Activated T-cell treated with anti-CD3 and anti-CD28 coated beads, Interleukin-2, amount 50 U/mL, for 48 hours (primary cell): ENCODE data around the gene TFAP2C.

ENCODE experiments used
- DNase-seq, 2 experiments: peaks; one replicate each; pipeline ENCODE4 v3.0.0-alpha.2; 2020

Gene TFAP2C

DNA sequence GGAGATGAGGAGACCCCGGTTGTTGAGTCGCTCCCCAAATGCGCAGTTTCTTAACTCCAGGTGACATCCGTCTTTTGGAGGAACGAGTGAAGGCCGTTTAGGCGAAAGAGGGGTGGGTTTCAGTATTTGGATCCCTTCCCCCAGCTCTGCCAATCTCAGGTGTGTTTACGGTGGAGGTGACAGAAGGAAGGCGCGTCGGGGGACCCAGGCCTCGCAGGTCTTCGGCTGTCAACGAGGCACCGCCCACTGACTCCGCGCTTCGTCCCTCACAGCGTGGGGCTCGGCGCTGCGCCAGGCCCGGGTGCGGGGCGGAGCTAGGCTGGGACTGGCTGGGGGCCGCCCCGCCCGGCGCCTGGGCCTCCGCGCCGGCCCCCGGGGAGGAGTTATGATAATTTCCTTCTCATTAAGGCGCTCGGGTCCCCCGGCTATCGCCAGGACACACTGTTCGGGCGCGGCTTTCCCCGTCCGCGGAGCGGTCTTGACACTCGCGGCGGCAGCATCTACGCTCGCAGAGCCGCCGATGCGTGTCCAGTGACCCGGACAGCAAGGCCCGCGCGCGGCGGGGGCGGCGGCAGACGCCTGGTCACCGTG lies at the start of gene TFAP2C:
TSS of gene TFAP2C (plus strand) at position 434 of the 591 bp plus-strand sequence. CDS start 239 bp downstream, outside the sequence.
- peak; percentile 41 to 59 for DNase-seq

DNA sequence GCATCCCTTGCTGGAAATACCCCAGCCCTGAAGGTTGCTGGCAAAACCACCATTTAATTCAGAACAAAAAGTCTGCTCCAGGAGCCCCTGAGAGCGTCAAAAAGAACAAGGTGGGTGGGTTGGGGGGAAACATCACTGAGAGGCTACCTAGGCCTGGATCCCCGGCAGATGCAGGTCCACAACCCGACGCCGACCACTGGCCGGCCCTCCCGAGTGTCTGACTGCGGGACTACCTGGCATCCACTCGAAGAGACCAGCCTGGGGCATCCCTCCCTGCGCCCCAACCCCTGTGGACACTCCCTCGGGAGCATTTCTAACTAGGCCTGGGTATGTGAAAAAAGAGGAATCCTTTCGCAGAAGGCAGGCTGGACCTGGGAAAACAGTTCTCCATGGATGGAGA lies 48.9 kb upstream of the TFAP2C start:
- no peak for DNase-seq

DNA sequence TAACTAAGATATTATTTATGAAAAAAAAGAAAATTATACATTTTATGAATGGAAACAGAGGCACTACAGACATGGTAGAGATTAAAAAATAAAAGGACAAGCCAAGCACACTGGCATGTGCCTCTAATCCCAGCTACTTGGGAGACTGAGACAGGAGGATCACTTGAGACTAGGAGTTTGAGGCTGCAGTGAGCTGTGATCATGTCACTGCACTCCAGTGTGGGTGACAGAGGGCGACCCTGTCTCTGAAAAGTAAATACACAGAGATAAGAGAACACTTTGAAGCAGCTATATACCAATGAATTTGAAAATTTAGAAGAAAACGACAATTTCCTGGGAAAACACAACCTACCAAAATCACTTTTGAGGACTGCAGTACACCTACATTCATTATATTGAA lies 47.4 kb upstream of the TFAP2C start:
- no peak for DNase-seq

DNA sequence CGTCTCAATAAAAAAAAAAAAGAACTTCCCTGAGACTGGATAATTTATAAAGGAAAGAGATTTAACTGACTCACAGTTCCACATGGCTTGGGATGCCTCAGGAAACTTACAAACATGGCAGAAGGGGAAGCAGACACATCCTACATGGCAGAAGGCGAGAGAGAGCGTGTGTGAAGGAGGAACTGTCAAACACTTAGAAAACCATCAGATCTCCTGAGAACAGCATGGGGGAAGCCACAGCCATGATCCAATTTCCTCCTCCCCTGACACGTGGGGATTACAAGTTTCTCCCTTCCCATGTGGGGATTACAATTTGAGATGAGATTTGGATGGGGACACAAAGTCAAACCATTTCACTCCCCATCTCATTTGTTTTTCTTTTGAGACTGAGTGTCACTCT lies 46.6 kb upstream of the TFAP2C start:
- no peak for DNase-seq

DNA sequence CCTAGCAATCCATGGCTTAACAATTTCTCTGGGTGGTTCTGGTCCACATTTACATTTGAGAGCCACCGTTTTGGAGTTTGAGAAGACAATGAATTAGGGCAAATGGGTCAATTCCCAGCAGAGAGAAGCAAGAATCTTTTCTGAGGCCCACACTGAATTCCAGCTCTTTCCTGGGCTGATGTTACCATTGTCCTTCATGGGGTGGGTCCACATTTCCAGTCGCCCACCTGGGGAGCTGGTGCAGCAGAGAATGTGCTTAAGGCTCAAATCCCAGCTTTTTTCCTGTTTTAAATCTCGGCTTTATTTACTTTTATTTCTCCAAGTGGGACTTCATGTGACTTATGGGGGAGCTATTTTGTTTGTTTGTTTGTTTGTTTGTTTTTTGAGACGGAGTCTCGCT lies 44.2 kb upstream of the TFAP2C start:
- DNase-seq, result no peak

DNA sequence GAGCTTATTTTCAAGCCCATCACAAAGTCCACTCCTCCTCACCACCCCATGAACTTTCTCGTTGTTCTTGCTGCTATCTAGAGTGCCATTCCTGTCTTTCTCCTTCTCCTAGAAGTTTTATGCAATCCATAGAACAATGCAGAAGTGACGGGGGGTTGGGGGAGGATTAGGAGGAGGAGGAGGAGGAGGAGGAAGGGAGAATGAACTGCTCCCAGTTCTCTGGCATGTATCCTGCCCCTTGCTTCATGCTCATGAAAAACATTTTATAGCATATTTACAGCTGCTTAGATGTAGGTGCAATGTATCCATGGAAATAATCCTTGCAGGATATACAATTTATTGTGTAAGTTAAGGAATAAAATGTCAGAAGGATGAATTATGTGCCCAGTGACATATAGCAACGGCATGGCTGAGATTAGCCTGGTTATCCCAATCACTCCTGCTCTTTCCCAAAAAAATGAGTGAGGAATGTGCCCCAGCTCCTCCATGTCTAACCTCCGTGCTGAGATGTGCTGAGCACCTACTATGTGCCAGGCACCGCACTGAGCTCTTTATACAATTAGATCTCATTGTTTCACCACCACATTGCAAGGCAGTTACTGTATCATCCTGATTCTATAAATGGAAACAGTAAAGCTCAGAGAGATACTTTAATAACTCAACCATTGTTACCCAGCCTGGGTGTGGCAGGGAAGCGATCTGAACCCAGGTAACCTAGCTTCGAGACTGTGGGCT lies 41.6 kb upstream of the TFAP2C start:
- DNase-seq, result no peak

DNA sequence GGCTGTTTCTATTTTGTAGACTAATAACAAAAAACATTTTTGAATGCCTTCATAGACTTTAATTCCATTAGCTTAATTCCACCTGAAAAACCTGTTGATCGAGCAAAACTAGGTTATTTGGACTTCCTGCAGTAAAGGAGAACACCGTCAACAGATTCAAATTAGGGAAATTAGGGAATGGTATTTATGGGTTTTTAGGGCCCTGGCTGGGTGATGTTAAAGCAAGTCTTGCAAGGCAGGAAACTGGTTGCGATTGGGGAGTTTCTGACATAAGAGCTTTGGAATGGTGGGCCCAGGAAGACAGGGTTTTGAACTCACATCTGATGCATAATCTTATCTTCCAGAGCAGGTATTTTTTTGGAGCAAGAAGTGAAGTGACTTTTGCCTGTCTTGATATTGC lies 40.1 kb upstream of the TFAP2C start:
- DNase-seq, result no peak

DNA sequence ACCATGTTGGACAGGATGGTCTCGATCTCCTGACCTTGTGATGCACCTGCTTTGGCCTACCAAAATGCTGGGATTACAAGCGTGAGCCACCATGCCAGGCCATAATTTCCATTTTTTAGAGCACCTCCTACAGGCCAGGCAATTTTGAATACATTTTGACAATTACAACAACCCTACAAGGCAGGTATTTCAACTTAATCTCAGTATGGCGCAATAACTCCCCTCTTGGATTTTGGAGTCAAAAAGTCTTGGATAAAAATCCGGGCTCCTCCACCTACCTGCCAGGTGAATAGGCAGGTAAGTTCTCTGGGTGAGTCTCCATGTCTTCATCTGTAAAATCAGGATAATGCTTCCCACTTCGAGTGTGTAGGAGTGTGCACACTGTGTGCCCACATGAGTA lies 39.5 kb upstream of the TFAP2C start:
- DNase-seq, result no peak

DNA sequence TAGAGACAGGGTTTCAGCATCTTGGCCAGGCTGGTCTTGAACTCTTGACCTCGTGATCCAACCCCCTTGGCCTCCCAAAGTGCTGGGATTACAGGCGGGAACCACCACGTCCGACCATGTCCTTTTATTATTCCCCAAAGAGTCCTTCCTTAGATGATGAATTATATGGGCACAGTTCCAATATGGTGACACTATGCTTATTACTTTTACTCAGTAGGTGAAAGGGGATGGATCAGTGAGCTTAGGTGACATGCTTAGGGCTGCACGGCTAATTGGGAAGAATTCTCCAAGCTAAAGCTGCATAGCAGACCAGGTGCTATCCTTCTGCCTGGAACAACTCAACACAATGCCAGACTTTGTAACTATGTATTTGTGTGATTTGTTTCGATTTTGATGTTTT lies 38.2 kb upstream of the TFAP2C start:
- no peak for DNase-seq

DNA sequence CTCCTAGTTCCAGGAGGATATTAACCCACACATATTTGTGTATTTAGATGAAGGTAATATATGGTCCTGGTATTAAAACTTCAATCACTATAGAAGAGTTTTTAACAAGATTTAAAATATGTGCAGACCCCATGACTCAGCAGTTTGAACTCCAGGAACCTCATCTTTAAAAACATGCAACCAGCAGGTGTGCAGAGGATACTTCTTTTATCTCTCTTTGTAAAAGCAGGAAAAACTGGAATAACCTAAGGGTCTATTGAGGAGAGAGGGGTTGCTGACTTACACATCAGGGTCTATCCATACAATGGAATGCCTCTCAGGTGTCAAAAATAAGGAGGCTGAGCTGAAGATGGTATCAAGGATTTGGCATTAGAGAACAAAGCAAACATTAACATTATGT lies 36.9 kb upstream of the TFAP2C start:
- DNase-seq, result no peak

DNA sequence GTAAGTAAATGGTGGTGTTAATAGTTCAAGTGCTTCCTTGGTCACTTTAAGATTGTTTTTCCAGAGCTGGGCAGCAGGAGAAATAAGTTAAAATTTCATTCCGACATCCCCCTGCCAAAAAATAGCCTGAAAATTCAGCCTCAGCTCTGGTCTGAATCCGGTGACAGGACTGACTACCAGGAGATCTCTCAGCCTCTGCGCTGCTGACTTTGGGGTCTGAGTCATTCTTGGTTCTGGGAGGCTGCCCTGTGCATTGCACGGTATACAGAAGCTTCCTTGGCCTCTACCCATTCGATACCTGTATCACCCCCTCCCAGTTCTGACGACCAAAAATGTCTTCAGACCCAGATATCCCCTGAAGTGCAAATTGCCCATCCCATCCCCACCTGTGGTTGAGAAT lies 36.3 kb upstream of the TFAP2C start:
- DNase-seq, result no peak

DNA sequence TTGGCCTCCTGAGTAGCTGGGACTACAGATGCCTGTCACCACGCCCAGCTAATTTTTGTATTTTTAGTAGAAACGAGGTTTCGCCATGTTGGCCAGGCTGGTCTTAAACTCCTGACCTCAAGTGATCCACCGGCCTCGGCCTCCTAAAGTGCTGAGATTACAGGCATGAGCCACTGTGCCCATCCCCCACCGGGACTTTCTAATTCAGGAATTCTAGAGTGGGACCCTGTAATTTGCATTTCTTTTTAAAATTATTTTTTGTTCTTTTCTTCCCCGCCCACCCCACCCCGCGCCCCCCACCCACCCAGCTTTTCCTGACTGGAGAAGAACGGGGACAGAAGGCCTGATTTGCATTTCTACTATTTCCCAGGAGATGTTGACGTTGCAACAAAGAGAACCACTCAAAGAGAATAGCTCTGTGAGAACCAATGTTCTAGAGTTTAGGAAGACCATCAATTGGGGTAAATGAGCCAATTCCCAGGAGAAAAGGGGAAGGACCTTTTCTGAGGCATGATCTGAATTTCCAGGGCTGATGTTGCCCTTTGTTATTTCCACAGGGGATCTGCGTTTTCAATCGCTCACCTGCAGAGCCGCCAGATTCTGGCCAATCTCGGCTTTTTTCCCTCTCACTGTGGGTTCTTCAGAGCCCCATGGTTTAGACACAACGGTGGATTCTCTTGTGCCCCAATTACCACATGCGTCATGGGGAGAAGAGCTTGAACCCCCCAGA lies 33.2 kb upstream of the TFAP2C start:
- DNase-seq, result no peak

DNA sequence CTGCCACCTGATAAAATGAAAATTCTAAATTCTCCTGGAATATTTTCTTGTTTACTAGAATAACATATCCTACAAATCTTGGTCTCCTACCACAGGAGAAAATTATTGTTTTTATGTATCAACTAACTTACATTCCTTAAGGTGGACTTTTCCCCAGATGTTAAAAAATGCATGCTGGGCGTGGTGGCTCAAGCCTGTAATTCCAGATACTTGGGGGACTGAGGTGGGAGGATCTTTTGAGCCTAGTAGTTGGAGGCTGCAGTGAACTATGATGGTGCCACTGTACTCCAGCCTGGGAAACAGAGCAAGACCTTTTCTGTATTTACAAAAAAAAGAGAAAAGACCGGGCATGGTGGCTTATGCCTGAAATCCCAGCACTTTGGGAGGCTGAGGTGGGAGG lies 27.9 kb upstream of the TFAP2C start:
- DNase-seq, result no peak

DNA sequence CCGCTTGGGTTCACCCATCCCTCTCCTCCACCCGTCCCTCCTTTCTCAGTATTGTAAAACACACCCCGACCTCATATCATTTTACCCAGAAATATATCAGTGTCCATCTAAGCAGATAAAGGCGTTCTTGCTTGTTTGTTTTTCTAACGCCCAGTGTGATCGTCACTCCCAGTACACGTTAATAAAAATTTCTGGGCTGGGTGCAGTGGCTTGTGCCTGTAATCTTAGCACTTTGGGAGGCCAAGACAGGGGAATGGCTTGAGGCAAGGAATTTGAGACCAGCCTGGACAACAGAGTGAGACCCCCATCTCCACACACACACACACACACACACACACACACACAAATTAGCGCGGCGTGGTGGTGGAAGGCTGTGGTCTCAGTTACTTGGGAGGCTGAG lies 24.4 kb upstream of the TFAP2C start:
- DNase-seq, result no peak

DNA sequence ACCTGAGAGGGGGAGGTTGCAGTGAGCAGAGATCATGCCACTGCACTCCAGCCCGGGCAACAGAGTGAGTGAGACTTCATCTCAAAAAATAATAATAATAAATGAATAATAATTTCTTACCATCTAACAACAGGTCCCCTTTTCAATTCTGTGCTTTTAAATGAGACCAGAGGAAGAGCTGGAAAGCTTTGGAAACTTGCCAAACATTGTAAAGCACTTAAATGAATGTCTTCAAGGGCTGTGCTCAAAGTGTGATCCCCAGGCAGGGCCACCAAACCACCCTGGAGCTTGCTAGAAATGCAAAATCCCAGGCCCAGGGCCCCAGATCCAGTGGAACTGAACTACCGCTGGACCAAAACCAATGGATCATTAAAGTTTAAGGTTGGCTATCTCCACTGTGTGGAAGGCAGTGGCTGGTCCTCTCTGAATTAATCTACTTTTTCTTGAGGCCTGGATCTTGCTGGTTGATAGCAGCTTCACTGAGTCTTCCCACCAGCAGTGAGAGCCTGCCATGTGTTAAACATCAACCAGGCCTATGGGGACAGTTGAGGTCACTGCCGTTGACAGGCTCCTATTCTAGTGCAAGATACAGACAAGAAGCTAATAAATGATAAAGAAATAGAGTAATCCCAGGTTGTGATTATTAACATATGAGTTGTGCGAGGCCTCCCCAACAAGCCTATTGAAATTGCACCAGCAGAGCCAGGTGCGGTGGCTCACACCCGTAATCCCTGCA lies 23.7 kb upstream of the TFAP2C start:
- DNase-seq, result no peak

DNA sequence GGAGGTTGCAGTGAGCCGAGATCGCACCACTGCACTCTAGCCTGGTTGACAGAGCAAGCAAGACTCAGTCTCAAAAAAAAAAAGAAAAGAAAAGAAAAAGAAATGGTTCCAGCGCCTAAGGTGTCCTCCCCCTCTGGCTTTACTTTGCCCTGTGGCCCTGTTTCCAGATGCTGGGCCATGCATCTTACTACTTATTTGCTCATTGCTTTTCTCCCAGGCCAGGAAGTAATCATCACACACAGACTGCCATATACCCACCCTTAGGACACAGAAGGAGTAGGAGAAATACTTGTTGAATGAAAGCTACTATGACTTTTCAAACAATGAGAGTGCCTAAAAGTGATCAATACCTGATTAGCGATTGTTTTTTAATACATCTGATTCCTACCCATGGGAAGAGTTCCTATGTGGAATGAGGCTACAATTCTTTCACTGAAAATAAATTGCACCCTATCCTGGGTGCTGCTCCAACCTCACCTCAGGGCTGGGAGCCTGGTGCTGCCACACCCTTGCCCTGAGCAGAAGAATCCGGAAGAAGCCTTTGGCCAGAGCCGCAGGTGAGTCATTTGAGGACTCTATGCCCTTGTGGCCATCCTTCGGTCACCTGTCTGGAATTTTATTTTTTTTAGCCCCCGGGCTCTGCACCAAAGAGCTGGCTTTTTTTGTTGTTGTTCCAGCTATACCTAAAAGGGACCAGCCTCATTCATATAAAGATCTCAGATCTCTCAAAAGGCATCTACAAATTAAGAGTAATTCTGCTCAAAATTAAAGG lies 22.7 kb upstream of the TFAP2C start:
- DNase-seq, result no peak

DNA sequence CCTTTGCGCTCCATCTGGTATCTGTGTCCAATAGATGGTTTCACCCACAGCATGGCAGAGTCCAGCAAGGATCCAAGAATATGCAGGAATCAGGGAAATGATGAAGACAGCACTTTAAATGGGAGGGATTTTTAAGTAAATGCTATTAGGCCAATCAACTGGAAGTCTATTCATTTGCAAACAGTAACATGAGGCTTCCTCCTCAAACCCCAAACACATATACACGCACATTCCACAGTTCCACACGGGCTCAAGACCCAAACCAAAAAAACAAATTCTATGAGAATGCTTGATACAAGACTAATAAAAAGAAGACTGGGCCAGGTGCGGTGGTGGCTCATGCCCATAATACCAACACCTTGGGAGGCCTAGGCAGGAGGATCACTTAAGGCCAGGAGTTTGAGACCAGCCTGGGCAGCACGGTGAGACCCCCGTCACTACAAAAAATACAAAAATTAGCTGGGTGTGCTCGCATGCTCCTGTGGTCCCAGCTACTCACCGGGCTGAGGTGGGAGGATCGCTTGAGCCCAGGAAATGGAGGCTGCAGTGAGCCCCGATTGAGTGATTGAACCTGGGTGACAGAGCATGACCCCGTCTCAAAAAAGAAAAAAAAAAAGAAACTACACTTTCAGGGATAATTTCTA lies 21.9 kb upstream of the TFAP2C start:
- DNase-seq, result no peak

DNA sequence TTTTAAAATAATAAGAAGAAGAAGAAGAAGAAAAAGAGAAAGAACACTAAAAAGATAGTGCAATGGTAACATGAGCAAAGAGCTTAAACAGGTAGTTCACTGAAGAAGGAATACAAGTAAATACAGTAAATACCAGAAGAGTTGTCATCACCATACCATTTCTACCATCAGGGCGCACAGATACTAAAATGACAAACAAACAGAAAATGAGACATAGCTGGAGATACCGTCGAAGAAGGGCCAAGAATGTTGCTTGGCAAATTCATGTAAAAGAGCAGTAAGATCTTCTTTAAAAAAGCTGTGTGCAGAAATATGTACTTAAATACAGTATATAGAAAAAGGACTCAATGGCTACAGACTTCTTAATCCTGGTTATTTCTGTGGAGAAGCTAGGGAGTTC lies 20.7 kb upstream of the TFAP2C start:
- no peak for DNase-seq

DNA sequence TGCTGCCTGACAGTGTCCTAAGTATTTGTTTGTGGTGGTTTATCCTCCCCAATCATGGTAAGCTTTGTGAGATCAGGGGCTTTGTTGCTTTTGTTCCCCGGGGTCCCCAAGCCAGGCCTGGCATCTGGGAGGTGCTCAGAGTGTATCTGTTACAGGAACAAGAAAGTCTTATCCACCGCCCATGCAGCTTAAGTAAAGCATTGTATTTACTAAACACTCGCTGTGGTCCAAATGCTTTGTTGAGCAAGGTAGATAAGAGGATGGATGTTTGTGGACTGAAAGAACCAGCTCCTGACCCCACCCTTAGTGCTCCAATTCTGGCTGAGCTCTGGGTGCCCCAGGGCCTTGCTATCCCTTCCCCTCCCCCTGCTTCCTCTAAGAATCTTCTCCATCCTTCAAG lies 19.8 kb upstream of the TFAP2C start:
- DNase-seq, result no peak

DNA sequence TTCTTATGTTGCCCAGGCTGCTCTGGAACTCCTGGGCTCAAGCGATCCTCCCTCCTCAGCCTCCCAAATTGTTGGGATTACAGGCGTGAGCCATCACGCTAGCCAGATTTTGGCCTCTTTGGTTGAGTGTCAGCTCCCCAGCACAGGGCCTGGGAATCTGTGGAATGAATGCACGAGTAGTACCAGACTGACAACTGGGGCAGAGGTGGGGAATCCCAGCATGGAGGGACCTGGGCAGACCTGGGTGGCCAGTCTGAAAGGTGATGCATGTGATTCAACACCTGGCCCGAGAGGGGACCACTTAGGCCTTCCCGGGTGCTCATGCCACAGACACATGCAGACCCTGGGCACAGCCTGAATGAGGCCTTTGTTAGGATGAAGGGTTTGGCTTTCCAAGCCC lies 19.0 kb upstream of the TFAP2C start:
- DNase-seq, result no peak

DNA sequence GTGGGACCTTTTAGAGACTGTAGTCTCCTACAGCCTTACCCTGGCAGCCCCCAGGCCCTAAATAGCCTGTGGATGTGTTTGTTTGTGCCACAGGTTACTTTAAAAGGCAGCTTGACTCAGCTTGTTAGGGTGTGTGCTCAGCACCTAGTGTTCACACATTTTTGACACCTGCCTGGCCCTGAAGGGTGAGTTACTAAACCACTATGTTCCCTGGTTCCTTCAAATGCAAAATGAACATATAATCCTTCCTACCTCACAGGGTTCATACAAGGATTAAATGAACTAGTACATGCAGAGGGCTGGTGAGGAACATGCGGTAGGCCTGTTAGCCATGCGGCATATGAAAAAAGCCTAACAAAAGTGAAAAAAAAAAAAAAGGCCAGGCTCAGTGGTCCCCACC lies 14.9 kb upstream of the TFAP2C start:
- DNase-seq, result no peak

DNA sequence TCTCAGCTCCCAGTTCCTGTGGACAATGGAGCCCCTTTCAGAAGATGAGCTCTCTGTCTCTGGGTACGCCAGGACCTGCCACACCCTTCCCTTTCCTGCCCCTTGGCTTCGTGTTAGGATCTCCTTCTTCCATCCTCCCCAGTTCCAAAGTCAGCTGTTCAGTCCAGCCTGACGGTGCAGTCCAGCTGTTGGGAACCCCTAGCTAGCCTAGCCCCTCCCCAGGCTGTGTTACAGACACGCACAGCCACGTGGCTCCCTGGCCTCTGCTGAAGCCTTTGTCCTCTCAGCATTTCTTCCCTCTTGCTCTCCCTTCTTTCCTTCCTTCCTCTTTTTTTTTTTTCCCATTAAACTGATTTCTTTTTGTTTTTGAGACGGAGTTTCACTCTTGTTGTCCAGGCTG lies 12.4 kb upstream of the TFAP2C start:
- no peak for DNase-seq
